ENCODE measurements around the gene NAT10. TPM values are rescaled to one million over a fixed set of nuclear protein-coding genes. Genes with fewer than 3 reads are reported as not detected.
"Not testable (repeated sequence)": the region's sequence is repeated elsewhere in the genome, so short reads cannot be mapped to it uniquely, and the experiment has no call there.

The NAT10 gene
- total and polyA plus RNA-seq, 4 donors: 24.2 to 41.1 (median 27.7) TPM

DNA sequence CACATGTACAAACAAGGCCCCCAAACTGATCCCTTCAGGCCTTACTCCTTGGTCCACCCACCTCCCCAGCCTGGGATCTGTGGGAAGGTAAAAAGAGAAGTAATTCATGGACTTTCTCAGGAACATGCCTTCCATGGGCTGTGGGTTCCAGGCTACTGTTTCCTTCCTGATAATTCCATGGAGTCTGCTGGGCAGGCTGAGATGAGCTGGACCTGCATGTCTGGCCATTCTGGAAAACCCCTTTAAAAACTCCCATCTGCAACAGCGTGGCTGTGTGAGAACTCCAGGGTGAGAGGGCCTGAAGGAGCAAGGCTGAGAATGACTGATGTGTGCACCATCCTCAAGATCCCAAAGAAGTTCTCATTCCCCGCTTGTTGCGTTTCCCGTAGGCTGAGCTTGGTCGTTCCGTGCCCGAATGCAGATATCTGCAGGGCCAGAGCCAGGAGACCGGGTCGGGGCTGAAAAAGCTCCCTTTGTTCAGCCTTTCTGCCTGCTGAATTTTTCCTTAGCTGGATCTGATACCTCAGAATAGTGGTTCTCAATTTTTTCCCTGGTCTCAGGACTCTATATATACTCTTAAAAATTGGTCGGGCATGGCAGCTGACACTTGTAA is 72.9 kb downstream of the NAT10 start:
- H3K4me3 ChIP-seq: no peak overlapping the region
- no peak overlapping the region for H3K27ac ChIP-seq (ENCODE audit: low read depth in 1 of 2, low read length in 1 of 2)
- H3K9me3 ChIP-seq (ENCODE audit: control insufficient read depth in 4 of 4, insufficient read depth in 3 of 4, low read length in 3 of 4): no peaks in the 10 kb centered on the region
- TF ChIP-seq, protein P1, sequence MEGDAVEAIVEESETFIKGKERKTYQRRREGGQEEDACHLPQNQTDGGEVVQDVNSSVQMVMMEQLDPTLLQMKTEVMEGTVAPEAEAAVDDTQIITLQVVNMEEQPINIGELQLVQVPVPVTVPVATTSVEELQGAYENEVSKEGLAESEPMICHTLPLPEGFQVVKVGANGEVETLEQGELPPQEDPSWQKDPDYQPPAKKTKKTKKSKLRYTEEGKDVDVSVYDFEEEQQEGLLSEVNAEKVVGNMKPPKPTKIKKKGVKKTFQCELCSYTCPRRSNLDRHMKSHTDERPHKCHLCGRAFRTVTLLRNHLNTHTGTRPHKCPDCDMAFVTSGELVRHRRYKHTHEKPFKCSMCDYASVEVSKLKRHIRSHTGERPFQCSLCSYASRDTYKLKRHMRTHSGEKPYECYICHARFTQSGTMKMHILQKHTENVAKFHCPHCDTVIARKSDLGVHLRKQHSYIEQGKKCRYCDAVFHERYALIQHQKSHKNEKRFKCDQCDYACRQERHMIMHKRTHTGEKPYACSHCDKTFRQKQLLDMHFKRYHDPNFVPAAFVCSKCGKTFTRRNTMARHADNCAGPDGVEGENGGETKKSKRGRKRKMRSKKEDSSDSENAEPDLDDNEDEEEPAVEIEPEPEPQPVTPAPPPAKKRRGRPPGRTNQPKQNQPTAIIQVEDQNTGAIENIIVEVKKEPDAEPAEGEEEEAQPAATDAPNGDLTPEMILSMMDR (IDR thresholded peaks at IDR 0.05; ENCODE audit: control extremely low read depth, extremely low read depth): no peak
- no peaks in the 10 kb centered on the region for H3K27me3 ChIP-seq (ENCODE audit: control insufficient read depth in 3 of 3, insufficient read depth in 3 of 3, low read length in 2 of 3)
- peaks cover 0 to 47% (median 8%) of the 10 kb centered on the region in 5 donors for H3K4me1 ChIP-seq (ENCODE audit: control insufficient read depth in 5 of 5, insufficient read depth in 5 of 5, low read length in 5 of 5)
- no peak overlapping the region for H3K9ac ChIP-seq (ENCODE audit: insufficient read depth in 1 of 2, low read length in 2 of 2)
- DNase-seq (no peak), ATAC-seq (ENCODE audit: insufficient read depth, low FRiP score) (no peak)
- 93 to 97% methylated on average over 10 of the region's 10 CpGs for WGBS, 2 donors
- no peaks in the 10 kb centered on the region for H3K36me3 ChIP-seq (ENCODE audit: control insufficient read depth in 4 of 4, insufficient read depth in 4 of 4, low read length in 4 of 4)

DNA sequence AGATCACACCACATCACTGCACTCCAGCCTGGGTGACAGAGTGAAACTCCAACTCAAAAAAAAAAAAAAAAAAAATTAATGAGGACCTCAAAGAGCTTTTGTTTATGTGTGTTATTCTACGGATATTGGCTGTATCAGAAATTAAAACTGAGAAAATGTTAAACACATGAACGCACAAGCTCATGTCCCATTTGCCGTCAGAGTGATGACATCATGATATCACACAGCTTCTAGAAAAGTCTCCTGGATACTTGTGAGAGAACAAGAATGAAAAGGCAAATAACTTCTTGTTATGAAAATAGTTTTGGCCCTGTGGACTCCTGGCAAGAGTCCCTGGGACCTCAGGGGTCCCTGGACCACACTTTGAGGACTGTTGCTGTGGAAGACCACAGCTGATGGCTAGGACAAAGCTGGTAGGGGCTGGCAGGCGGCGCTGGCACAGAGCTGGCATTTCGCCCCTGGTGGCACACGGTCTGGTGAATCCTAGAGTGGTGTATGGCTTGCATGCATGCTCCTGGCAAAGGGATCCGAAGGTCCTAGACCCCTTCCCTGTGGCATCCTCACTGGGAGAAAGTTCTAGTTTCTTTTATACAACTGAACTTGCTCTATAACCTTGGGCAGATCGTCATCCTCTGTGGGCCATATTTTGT is 73.7 kb downstream of the NAT10 start:
- Histone ChIP-seq H3K4me1 (ENCODE audit: control insufficient read depth in 5 of 5, insufficient read depth in 5 of 5, low read length in 5 of 5) (peaks cover 0 to 47% (median 8%) of the 10 kb centered on the region in 5 donors), H3K36me3 (ENCODE audit: control insufficient read depth in 4 of 4, insufficient read depth in 4 of 4, low read length in 4 of 4) (no peaks in the 10 kb centered on the region), H3K9ac (ENCODE audit: insufficient read depth in 1 of 2, low read length in 2 of 2) (no peak overlapping the region), H3K27me3 (ENCODE audit: control insufficient read depth in 3 of 3, insufficient read depth in 3 of 3, low read length in 2 of 3) (no peaks in the 10 kb centered on the region), H3K27ac (ENCODE audit: low read depth in 1 of 2, low read length in 1 of 2) (no peak overlapping the region), H3K4me3 (no peak overlapping the region), H3K9me3 (ENCODE audit: control insufficient read depth in 4 of 4, insufficient read depth in 3 of 4, low read length in 3 of 4) (no peaks in the 10 kb centered on the region)
- WGBS, 2 donors: 83 to 88% methylated on average over 9 of the region's 9 CpGs
- DNase-seq (no peak), ATAC-seq (ENCODE audit: insufficient read depth, low FRiP score) (no peak)
- TF ChIP-seq, protein P1 (IDR thresholded peaks at IDR 0.05; ENCODE audit: control extremely low read depth, extremely low read depth): no peak

DNA sequence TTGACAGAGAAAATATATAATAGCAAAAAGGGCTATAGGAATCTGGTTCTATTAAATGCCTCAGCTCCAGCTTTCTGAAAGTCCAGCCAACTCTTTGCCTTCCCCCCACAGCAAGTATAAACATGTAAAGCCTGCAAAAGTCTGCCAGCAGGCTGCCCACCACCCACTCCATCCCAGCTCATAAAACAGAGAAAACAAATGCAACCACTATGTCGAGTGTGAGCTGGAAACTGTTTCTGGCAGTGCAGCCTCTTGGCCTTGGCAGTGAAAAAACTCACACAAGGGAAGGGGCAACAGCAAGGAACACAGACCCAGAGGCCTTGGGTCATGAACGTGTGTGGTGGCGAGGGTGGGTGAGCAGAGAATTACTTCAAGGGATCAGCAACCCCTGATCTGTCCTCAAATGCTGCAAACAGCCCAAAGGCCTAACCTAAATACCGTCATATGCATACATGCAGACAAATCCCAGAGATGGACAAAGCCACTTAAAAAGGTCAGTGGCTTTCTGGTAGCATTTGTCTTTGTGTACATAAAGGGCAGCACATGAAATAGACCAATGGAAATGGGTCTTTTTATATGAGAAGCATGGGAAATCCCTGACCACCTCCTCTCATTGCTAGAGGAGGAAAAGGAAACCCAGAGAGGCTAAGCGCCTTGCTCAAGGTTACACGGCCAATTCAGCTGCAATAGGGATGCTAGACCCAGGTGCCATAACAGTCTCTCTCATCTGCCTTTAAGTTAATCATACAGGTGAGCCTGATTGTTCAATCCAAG is 74.8 kb downstream of the NAT10 start:
- H3K4me3 ChIP-seq: no peak overlapping the region
- peak; percentile 57 to 83 (median 79) for DNase-seq

DNA sequence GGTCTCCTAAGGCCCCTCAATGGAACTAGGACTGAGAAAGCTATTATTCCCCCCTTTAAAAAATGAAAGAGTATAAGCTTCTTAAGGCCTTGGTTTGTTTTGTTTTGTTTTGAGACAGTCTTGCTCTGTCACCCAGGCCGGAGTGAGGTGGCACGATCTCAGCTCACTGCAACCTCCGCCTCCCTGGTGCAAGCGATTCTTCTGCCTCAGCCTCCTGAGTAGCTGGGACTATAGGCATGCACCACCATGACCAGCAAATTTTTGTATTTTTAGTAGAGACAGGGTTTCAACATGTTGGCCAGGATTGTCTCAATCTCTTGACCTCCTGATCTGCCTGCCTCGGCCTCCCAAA is 75.4 kb downstream of the NAT10 start:
- not testable (repeated sequence) for H3K4me3 ChIP-seq; H3K36me3 ChIP-seq (ENCODE audit: control insufficient read depth in 4 of 4, insufficient read depth in 4 of 4, low read length in 4 of 4); H3K9me3 ChIP-seq (ENCODE audit: control insufficient read depth in 4 of 4, insufficient read depth in 3 of 4, low read length in 3 of 4); H3K27me3 ChIP-seq (ENCODE audit: control insufficient read depth in 3 of 3, insufficient read depth in 3 of 3, low read length in 2 of 3); H3K9ac ChIP-seq (ENCODE audit: insufficient read depth in 1 of 2, low read length in 2 of 2); DNase-seq; ATAC-seq (ENCODE audit: insufficient read depth, low FRiP score); H3K27ac ChIP-seq (ENCODE audit: low read depth in 1 of 2, low read length in 1 of 2)
- 73 to 77% methylated on average over 5 of the region's 5 CpGs for WGBS, 2 donors
- H3K4me1 ChIP-seq (ENCODE audit: control insufficient read depth in 5 of 5, insufficient read depth in 5 of 5, low read length in 5 of 5): peaks cover 0 to 44% (median 8%) of the 10 kb centered on the region in 5 donors

More for the DNA sequence above, 74.8 kb downstream of the NAT10 start:
- no peak for ATAC-seq (ENCODE audit: insufficient read depth, low FRiP score)
- 74 to 82% methylated on average over 6 of the region's 6 CpGs for WGBS, 2 donors
- Histone ChIP-seq H3K36me3 (ENCODE audit: control insufficient read depth in 4 of 4, insufficient read depth in 4 of 4, low read length in 4 of 4) (no peaks in the 10 kb centered on the region), H3K27ac (ENCODE audit: low read depth in 1 of 2, low read length in 1 of 2) (no peak overlapping the region), H3K27me3 (ENCODE audit: control insufficient read depth in 3 of 3, insufficient read depth in 3 of 3, low read length in 2 of 3) (no peaks in the 10 kb centered on the region), H3K9me3 (ENCODE audit: control insufficient read depth in 4 of 4, insufficient read depth in 3 of 4, low read length in 3 of 4) (no peaks in the 10 kb centered on the region), H3K4me1 (ENCODE audit: control insufficient read depth in 5 of 5, insufficient read depth in 5 of 5, low read length in 5 of 5) (peaks cover 0 to 43% (median 8%) of the 10 kb centered on the region in 5 donors), H3K9ac (ENCODE audit: insufficient read depth in 1 of 2, low read length in 2 of 2) (no peak overlapping the region)
- TF ChIP-seq, protein P1 (IDR thresholded peaks at IDR 0.05; ENCODE audit: control extremely low read depth, extremely low read depth): no peak
